ENCODE measurements around the gene MED28.

- TF ChIP-seq CTCF (IDR thresholded peaks at IDR 0.05) (no peak), POLR2A (IDR thresholded peaks at IDR 0.05) (no peak)
Measured at GRCh38 chr4:17667253-17667652, 52.8 kb downstream of the MED28 start.
